GM12865 (cell line): ENCODE data around the gene DLG2.
"Not testable (repeated sequence)": the region's sequence is repeated elsewhere in the genome, so short reads cannot be mapped to it uniquely, and the experiment has no call there.

ENCODE experiments used
- DNase-seq: peaks from one replicate; pipeline ENCODE4 v3.0.0; 2010; ENCODE audit warnings: low read depth
- H3K4me3 ChIP-seq: 2 replicates; pipeline ENCODE4 v1.5.1; 2011; ENCODE audit warnings: mild to moderate bottlenecking, low read depth, low read length, control low read depth
- CTCF ChIP-seq: IDR thresholded peaks from 2 replicates; pipeline ENCODE4 v1.5.1; 2011; ENCODE audit warnings: low read length, control low read depth, low read depth, inconsistent platforms; ENCODE audit not compliant: insufficient read depth; ENCODE audit errors: missing control alignments

The DLG2 gene

GRCh38 chr11:85664615-85665481 lies 37.7 kb upstream of the DLG2 start, which contains the start of gene CREBZF:
CREBZF (minus strand) TSS chr11:85665129; CDS start chr11:85664875, 254 bp downstream.
- H3K4me3 ChIP-seq = peak within 1 kb of the TSS; percentile 75
- DNase-seq = peak; percentile 96
- TF ChIP-seq CTCF = no peak

GRCh38 chr11:85663753-85664614 lies 36.8 kb upstream of the DLG2 start:
- DNase-seq = peak; percentile 89
- TF ChIP-seq CTCF = peak; percentile 61
- H3K4me3 ChIP-seq = peak overlapping the region; percentile 75

GRCh38 chr11:85663080-85663752 lies 36.1 kb upstream of the DLG2 start:
- DNase-seq = no peak
- peak overlapping the region; percentile 75 for H3K4me3 ChIP-seq
- no peak for TF ChIP-seq CTCF

- H3K4me3 ChIP-seq = peak overlapping the region; percentile 75
- no peak for DNase-seq
- no peak for TF ChIP-seq CTCF
Observed at GRCh38 chr11:85661972-85662664, 35.0 kb upstream of the DLG2 start.

- no peak for TF ChIP-seq CTCF
- no peak for DNase-seq
- no peak overlapping the region for H3K4me3 ChIP-seq
Observed at GRCh38 chr11:85658180-85658579, 31.0 kb upstream of the DLG2 start.

- no peak for TF ChIP-seq CTCF
- no peak overlapping the region for H3K4me3 ChIP-seq
- DNase-seq = no peak
Observed at GRCh38 chr11:85656777-85657176, 29.6 kb upstream of the DLG2 start.

GRCh38 chr11:85654343-85654742 lies 27.2 kb upstream of the DLG2 start:
- DNase-seq, H3K4me3 ChIP-seq: not testable (repeated sequence)
